ENCODE measurements around the gene PLXNA1.
A peak's percentile ranks its signal among the peaks of the same experiment; 100 is the strongest.

PLXNA1 gene

DNA sequence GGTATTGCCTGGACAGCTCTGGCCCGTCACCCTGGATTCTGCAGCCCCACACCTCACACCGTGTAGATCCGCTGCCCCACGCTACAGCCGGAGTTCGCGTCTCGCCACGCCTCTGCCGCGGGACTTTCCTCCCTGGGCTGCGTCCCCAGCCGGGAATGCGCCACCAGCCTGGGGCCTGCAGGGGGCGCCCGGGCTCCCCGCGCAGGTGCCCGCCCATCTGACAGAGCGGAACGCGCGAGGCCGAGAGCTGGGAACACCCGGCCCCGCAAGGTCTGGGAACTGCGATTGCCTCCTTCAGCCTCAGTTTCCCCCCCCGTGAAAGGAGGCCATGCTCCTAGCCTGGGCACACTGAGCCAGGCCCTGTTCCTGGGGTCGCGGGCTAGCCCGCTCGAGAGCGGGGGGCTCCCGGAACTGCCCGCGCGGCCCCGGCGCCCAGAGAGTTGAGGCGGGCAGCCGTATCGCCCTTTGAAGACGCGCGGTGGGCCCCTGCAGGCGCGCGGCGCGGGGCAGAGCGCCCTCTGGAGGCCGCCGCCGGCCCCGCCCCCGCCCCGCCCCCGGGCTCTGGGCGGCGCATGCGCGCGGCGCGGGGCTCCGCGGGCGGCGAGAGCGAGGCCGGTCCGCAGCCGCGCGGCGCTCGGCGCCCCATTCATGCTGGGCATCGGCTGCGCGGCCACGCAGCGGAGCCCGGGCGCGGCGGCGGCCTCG lies at the start of gene PLXNA1:
Gene PLXNA1 (plus strand): TSS at position 645 of the 705 bp plus-strand sequence. CDS start 5,479 bp downstream, outside the sequence.
- peak; percentile 82 for DNase-seq (ENCODE audit: low read depth)

DNA sequence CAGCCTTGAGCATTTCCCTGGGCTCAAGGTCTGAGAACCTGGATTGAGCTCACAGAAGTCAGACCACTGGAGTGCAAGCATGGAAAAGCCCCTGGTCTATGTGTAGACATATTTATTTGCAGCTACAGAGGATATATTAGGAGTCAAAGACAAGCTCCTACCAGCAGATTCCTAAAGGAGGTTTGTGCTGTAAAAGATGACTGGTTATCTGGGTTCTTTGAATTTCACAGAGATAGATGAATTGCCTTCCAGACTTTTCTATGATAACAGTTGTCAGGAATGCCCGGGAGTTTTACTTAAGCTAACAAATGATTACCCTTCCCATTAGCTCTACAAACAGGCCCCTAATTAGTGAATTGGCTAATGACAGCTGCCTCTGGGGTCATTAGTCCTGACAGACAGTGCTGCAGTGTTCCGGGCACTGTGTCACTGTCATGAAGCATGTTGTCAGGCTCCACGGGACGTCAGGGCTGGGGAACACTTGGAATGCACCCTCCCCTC lies 48.8 kb upstream of the PLXNA1 start:
- DNase-seq (ENCODE audit: low read depth) = no peak

DNA sequence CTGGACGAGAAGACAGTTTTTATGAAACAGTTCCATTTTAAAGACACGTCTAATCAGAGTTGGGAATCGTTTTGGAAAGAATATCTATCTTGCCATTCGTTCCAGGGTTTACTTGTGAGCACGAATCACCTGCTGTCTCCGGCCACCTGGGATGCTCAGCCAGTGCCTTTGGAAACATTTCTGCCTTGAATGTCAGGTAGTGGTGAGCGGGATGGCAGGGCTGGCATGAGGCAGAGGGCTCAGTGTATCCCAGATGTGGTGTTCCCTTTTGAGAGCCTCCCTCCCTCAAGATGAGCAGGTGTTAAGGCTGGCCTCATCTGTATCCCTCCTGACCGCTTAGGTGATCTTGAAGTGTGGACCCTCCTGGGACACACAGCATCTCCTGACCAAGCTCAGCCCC lies 47.9 kb upstream of the PLXNA1 start:
- no peak for DNase-seq (ENCODE audit: low read depth)

DNA sequence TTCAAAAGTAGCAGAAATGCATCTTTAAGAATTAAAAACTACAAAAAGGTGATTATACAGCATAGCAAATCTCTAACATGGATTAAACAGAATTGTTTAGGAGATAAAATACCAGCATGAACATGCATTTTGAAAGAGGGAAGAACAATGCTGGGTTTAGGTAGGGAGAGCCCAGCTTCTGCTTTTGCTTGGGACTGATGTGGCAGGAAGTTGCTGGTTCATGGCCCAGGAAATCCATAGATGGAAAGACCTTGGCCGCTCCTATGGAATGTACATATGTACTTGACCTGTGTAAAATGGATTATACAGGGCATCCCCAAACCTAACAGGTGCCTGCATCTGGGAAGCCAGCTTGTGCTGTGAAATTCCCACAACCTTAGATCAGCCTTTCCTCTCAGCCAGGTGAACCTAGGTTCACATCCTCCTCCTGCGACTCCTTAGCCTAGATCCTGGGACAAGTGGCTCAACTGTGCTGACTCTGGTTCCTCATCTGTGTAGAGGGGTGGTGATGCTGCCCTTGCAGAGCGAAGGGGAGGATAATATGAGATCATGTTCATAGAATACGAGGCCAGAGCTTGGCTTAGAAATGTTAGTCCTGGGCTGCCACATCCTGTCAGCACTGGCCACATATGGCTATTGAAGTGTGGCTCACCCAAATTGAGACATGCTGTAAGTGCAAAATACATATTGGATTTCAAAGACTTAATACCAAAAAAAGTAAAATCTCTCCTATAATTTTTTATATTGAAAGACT lies 47.0 kb upstream of the PLXNA1 start:
- DNase-seq (ENCODE audit: low read depth) = no peak

DNA sequence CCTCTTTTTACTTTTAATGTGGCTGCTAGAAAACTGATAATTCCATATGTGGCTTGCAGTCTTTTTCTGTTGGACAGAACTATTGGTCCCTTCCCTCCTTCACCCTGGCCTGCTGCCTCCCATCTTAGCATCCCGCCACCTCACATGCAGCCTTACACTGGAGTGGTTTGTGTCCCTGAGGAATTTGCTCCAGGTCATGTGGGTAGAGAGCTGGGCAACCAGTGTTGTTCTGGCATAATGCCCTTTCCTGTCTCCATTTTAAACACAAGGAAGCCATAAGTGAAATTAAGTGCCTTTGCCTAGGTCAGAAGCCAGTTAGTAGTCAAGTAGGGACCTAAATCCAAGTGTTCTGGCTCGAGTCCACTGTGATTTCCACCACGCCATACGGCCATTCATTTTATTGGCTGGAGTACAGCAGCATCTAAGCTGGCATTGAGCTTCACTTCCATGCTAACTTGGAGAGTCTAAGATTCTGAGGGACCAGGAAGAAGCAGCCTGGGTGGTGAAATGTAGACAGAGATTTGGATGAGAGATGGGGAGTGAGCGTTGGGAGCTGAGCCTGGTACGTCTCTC lies 46.0 kb upstream of the PLXNA1 start:
- DNase-seq (ENCODE audit: low read depth) = no peak

DNA sequence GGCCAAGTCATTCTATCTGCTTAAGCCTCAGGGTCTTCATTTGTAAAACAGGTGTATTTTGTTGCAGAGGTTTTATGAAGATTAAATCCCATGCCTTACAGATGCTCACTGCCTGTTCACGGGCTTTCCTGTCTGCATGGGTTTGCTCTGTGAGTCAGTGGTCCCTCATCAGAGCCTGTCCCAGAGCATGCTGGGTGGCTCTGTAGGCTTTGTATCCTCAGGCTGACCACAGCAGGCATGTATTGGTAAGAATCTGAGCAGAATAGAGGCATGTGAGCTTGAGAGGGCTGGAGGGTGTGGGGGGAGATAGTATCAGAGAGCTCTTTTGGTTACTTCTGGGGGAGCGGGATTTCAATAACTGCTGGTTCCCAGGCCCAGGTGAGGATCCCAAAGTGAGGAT lies 45.4 kb upstream of the PLXNA1 start:
- DNase-seq (ENCODE audit: low read depth) = no peak

DNA sequence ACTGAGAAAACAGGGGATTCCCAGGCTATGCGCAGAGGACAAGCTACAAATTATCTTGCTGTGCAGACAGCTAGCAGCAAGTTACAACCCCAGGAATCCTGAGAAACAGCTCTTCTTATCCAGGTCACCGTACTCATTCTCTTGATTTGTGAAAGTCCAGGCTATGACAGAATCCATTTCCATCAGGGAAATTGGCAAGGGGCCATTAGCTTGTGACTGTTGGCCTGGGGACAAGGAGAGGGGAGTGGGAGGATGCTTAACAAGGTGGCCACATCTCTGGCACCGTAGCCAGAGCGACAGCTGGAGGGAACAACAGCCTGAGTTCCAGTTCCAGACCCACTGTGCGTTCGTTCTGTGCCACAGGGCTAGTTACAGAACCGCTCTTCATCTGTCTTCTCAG lies 44.9 kb upstream of the PLXNA1 start:
- no peak for DNase-seq (ENCODE audit: low read depth)

DNA sequence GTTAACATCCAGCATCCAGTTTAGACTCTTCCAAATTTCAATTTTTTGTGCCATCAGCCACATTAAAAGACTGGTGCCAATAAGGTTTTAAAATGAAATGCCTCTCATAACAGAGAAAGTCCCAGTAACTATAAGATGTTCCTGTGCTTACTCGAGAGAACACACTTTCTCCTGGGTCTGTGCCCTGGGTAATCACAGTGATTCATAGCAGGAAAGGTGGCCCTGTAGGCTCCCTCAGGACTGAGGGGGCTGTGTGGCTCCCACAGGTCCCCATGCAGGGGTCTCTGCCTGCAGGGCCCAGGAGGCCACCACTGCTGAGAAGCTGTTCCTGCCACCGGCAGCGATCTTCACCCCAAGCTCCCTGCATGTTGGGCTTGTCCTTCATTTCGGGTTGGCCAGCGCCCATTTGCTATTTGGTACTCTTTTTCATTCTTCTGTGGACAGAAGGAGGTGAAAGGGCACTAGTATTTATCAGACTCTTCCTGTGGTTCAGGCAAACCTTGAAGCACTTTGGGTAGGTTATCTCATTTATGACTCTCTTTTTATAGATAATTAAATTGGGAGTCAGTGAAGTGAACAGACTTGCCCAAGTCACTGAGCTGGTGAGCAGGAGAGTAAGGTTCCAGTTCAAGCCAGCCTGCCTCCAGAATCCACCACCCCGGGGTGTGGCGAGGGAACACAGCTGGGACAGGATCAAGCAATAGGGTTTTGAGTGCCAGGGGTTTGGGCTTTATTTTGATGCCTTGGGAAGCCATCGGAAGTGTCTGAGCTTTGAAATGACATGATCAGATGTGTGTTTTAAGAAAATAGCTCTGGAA lies 44.2 kb upstream of the PLXNA1 start:
- DNase-seq (ENCODE audit: low read depth) = no peak

DNA sequence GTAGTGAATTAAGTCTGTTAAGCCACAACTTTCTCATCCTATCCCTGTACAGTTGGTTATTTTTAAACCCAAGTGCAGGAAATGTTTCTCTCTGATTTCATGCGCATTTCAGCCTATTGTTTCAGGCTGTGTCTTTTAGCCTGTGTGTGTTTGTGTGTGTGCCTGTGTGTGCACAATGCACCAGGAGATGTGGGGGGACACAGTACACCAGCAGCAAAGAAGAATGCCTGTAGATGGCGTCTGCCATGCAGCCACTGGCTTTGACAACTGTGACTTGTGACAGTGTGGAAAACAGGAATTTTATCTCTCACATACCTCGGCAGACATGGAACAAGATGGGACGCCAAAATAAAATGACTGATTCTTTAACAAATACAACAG lies 43.6 kb upstream of the PLXNA1 start:
- no peak for DNase-seq (ENCODE audit: low read depth)

DNA sequence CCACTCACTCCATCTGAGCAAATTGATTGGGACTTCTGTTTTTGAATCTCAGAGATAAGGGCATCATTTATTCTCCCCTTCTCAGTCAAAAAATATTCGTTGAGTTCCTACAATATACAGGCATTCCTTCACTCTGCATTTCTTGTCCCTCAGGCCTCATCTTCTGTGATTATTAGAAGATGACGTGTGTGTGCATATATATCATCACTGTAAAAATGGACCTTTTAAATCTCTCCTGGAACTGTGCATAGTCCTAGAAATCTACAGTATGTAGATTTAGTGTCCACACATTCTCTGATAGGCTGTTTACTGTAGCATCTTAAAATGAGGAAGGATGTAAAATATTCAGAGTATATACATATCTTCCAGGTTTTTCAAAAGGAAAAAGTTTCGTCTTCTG lies 43.2 kb upstream of the PLXNA1 start:
- DNase-seq (ENCODE audit: low read depth) = no peak

DNA sequence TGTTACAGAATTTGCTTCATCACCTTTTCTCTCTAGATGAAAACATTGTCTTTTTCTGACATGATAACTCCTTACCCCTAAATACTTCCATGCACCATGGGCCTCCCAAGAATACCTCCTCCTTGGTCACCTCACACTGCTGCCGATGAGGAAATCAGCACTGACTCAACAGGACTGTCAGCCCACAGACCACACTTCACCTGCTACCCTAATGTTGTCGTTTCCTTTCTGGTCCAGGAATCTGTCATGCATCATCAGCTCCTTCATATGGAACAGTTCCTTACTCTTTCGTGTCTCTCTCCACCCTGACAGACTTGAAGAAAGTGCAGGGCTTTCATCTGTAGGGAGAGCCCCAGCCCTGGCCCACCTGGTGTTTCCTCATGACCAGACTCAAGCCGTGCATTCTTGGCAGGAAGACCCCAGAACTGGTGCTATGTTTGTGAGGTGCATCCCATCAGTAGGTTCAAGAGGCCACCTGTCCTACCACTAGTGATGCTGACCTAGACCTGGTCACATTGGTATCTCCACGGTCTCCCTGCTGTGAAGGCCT lies 41.1 kb upstream of the PLXNA1 start:
- no peak for DNase-seq (ENCODE audit: low read depth)

DNA sequence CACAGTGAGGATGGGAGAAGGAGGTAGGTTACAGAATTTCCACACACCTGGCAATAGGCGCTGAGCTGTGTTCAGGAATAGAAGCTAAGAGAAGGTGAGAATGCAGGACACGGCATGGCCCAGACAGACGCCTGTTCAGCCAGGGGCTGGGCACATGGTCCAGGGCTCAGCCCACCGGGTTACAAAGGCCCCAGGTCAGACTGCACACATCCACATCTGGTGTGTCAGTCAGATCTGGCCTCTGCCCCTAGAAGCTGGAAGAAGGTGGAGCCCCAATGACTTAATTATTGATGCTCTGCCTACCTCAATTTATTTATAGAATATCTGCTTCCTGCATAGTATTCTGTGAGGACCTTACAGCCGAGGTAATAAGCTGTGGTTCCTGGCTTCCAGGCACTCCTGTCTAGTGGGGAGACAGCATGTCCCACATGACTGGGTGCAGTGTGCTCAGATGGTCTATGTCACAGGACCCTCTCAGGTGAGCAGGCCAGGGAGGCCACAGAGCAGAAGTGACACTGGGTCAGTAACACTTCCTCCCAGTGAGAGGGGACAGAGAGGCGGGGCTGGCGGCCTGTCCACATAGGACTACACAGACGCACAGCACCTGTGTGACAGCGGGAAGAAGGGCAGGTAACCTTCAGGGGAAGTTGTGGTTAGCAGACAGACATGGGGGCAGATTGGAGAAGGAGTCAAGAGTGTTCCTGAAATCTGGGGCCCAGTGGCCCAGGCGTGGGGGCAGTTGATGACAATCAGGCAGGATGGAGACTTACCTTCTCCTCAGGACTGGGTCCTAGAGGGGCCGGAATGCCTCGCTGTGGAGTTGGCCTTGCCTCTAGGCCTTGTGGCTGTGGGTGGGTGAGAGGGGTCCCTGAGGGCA lies 38.6 kb upstream of the PLXNA1 start:
- no peak for DNase-seq (ENCODE audit: low read depth)

DNA sequence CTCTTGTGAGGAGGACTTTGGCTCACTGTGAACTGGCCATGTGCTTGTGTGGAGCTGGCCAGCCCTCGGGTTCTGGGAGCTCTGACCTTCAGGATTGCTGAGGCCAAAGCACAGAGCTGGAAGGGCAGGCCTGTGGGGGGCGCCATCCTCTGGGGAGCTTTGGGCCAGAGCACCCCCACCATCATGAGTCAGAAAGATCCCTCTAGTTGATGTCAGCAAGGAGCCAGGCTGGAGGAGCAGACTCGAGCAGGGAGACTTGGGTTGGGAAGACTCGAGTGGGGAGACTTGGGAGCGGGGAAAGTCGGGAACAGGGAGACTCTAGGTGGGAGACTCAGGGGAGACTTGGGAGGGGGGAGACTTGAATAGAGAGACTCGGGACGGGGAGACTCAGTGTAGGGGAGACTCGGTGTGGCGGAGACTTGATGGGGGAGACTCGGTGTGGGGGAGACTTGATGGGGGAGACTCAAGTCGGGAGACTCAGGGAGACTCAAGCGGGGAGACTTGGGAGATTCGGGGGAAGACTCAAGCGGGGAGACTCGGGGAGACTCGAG lies 37.7 kb upstream of the PLXNA1 start:
- DNase-seq (ENCODE audit: low read depth) = no peak

DNA sequence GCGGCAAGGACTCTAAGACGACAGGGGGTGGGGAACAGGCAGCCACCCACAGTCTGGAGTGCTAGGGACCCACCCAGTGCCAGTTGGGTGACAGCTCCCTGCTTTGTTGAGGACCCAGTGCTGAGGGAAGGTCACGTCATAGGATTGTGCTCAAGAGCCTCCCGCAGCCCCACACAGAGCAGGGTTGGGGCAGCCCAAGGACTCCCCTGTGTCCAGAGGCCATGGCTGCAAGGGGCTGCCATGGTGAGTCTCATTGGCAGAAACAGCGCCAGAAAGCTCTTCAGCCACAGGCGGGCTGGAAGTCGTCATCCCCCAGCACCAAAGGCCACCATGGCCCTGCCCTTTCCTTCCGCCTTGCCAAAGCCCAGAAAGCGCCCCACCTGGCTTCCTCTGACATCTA lies 37.0 kb upstream of the PLXNA1 start:
- DNase-seq (ENCODE audit: low read depth) = no peak

DNA sequence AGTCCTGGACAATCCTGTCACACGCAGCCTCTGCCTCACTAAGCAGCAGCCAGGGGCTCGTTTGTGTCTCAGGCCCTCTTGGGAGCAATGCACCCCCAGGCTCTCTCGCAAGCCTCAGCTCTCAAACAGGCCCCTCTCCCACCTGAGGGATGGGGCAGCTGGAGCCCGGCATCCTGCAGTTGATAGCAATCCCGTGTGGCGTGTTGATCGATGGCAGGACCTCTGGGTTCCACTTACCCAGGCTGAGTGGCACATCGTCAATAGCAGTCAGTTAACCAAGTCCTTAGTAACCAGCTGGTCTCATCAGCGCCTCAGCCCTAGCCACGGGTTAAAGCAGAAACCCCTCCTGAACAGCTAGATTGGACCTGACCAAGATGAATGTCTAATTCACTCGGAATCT lies 36.5 kb upstream of the PLXNA1 start:
- no peak for DNase-seq (ENCODE audit: low read depth)

DNA sequence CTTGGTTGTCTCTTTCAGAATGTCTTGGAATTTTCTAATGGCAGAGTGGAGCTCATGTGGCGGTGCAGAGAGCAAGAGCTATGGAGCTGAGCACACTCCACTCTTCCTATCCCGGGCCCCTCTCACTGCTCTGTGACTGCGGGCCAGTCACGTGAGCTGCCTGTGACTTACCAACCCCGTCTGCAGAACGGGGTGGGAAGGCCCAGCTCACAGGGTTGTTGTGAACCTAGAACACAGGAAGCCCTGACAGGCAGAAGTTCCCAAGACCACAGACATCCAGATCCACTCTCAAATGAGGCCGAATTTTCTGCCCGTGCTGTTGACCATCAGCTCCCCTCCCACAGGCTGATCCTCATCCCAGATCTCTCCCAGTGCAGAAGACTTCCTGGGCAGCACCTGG lies 35.5 kb upstream of the PLXNA1 start:
- DNase-seq (ENCODE audit: low read depth) = no peak

DNA sequence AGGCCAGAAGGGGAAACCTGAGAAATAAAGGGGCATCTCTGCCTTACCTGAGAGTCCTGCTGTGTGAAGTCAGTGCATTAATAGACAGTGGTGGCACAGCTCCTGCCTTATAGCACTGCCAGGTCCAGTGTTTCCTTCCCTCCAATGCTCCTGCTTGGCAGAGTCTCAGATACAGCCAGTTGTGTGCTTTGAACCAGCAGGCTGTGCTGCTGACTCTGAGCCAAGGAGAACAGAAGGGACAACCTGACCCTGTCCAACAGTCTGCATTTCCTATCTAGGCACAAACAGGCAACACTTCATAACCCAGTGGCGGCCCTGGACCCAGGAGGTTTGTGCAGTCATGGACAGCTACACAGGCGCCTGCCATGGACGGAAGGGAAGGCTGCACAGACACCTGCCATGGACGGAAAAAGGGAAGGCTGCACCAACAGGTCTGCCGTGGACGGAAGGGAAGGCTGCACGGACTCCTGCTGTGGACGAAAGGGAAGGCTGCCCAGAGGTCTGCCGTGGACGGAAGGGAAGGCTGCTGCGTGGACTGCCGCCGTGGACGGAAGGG lies 33.9 kb upstream of the PLXNA1 start:
- DNase-seq (ENCODE audit: low read depth) = no peak

DNA sequence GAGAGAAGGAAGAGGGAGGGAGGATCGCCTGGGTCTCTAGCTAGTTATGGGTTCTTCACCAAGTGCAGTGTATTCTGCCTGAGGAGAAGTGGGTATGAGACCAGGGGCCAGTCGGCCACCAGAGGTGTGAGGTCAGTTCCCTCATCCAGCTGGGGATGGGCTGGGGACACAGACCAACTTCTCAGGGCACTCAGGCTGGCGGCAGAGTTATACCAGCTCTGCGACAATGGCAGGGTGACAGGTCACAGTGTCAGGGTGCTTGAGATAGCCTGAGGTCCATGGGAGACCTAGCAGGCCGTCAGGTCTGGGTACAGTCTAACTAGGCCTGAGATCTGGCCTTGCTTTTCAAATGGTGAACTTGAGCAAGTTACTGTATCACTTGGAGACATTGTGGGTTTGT lies 31.4 kb upstream of the PLXNA1 start:
- DNase-seq (ENCODE audit: low read depth) = no peak

DNA sequence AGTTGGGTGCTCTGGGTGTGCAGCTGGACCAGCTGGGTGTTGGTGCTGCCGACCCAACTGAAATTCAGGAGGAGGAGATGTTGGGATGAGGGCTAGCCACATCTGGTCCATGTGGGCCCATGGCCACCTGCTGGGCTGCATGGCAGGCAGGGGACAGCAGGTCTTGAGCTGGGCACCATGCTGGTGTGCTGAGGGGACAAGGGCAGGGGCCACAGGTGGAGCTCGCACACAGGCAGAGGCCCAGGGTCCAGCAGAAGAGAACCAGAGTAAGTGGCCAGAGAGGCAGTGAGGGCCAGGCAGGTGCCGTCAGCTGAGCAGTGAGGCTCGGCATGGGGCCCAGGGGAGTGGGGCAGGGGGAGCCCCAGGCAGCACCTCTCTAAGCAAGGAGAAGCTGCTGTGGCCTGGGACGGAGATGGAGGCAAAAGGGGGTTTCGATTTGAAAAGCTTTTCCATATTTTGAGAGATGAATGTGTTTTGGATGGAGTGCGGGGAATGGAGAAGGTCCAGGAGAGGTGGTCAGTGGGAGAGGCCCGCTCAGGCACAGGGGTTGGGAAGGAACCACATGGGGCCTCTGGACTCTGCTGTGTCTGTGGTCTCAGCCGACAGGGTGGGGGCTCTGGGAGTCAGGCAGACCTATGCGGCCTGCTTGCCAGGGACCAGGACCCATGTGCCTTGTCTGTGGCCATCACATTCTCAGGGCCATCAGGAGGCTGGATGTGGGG lies 30.5 kb upstream of the PLXNA1 start:
- no peak for DNase-seq (ENCODE audit: low read depth)

Data from stimulated activated CD8-positive, alpha-beta memory T cell treated with anti-CD3 and anti-CD28 coated beads, Interleukin-12 subunit alpha, Interleukin-12 subunit beta, amount 100 ng/mL, for 4 hours (primary cell).